SU-DHL-6 (cell line): ENCODE measurements around the gene COL6A3.

Source experiments
- CTCF ChIP-seq: fragments of 200-600 bp; sonication (generic); IDR thresholded peaks from one replicate; pipeline ENCODE4 v1.5.1; 2017; ENCODE audit warnings: antibody characterized with exemption, mild to moderate bottlenecking, low read length, moderate library complexity; ENCODE audit not compliant: insufficient read depth, poor library complexity, severe bottlenecking
- EZH2phosphoT487 ChIP-seq: fragments of 200-600 bp; sonication (generic), shearing (Covaris generic); conservative IDR thresholded peaks from 2 replicates; pipeline ENCODE4 v1.6.1; 2018; ENCODE audit warnings: mild to moderate bottlenecking, antibody characterized with exemption, low read length, moderate library complexity, mixed read lengths

DNA sequence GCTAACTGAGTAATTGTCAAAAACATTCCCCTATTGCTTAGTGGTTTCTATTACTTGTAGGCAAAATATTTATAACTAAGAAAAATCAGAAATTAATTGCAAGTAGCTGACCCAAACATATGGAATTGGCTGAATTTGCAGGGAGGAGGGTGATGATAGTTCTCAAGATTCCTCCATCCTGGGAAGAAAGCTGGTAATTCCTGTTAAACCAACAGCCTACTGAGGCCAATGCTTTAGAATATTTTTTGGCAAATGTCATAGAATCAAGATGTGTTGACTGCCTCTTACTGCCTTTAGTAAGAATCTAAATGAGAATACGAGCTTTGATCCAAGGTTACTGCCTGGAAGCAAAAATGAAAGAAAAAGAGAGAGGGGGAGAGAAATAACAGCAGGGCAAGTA lies 120.0 kb downstream of the COL6A3 start:
- TF ChIP-seq CTCF (no peak), EZH2phosphoT487 (no peak)
